Activated CD4-positive, CD25-positive, alpha-beta regulatory T cell treated with anti-CD3 and anti-CD28 coated beads, Interleukin-2, amount 50 U/mL, for 16 hours (primary cell): ENCODE data around the gene CUL2.
"Not testable (repeated sequence)": the region's sequence is repeated elsewhere in the genome, so short reads cannot be mapped to it uniquely, and the experiment has no call there.

Experiments
- DNase-seq: peaks from one replicate; pipeline ENCODE4 v3.0.0-alpha.2; 2020; ENCODE audit warnings: low read depth, low spot score

Gene CUL2

GRCh38 chr10:35079763-35080162, 10.4 kb downstream of the CUL2 start:
- DNase-seq, result no peak

DNA sequence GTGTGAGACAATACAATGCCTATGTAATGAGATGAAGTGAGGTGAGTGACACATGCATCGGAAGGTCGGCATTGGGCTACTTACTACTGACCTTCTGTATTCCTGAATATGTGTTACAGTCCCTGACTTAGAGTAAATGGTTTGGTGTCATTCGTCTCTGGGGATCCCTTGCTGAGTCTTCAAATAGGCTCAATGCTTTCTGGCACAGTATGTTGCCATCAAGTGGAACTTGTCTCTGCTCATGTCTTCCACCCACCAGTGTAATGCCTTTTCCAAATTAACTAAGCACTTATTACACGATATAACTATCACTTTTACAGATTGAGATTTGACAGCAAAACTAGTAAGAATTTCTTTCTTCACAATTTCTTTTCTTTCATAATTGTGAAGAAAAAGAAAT, 10.9 kb downstream of the CUL2 start:
- no peak for DNase-seq

- no peak for DNase-seq
Observed at GRCh38 chr10:35075228-35075627, 14.9 kb downstream of the CUL2 start.

- no peak for DNase-seq
Observed at GRCh38 chr10:35074266-35074665, 15.9 kb downstream of the CUL2 start.

GRCh38 chr10:35070521-35070920, 19.6 kb downstream of the CUL2 start:
- DNase-seq, result no peak

DNA sequence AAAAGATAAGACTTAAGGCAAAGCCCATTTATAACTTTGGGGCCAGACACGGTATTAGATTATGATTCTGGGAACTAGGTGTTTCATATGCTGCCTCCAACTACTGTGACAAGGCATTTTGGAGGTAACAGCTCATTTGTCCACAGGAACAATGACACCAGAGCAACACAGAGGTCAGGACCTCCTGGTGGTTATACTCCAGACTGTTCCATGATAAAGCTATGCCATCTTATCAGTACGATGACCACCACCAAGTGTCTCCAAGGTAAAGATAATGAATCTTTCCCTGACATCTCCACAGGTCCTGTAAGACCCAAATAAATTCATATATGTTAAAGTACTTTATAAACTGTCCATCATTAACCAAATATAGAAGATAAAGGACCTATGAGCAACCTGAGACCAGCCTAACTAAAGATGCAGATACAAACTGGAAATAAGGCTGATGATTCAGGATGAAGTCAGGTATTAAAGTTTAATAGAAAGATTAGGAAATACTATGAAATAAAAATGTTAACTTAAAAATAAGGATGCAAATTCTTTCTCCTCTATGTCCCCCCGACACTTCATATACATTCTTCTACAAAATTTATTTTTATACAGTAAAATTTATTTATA, 26.2 kb downstream of the CUL2 start:
- DNase-seq, result no peak

DNA sequence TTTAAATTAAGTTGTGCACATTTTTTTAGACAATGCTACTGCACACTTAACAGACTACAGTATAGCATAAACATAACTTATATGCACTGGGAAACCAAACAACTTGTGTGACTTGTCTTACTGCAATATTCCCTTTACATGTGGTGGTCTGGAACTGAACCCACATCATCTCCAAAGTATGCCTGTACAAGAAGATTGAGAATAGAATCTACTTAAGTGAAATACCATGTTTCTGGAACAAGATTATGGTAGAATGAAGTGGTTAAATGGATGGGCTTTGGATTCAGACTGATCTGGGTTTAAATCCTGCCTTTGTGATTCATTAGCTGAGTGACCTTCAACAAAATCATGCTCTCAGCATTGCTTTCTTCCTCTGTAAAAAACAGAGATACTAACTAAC, 30.7 kb downstream of the CUL2 start:
- DNase-seq, result no peak

- DNase-seq, result no peak
Observed at GRCh38 chr10:35058686-35059085, 31.5 kb downstream of the CUL2 start.

DNA sequence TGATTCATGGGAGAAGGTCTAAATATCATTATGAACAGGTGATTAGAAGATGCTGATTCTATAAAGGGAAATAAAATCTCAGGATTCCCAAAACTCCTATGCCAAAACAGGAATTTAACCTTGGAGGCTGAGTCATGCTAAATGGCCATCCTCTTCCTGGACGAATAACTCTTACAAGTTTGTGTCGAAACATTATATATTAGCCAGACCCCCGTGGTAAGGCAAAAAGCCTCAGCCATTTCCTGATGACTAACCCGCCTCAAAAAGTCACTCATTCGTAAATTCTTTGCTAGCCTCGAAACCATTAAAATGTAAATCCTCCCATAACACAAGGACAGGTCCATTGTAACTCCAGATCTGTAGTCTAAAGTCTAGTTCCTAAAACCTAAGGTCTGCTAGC, 32.0 kb downstream of the CUL2 start:
- DNase-seq, result no peak

GRCh38 chr10:35056686-35057085, 33.5 kb downstream of the CUL2 start:
- no peak for DNase-seq

DNA sequence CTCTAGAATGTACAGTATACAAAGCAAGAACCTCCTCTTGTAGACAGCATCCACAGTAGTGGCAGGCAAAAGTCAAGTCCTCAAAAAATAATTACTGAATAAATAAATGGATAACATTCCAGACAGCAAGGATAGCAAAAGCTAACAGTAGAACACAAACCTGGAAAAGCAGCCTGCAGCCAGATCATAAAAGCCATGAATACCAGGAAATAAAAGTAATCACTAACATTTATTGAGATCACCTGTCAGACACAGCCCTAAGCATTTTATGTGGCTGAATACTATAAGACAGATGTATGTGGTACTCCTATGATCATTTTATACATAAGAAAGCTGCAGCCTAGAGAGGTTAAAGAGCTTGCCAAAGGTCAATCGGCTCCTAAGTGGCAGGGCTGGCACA, 34.0 kb downstream of the CUL2 start:
- DNase-seq, result no peak

DNA sequence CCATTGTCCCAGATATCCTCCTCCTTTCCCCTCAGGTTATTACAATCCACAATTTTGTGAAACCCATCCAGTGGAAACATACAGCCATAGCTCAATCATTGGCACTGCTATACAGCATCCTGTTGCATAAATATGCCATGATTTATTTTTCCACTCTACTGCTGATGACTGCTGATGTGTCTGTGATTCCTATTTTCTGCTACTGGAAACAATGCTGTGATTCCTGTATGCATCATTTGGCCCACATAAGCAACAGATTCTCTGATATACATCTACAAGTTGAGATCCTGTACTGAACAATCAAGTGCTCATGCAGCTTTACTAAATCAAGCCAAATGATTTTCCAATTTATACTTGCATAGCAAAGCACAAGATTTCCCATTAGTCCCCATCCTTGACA, 39.6 kb downstream of the CUL2 start:
- no peak for DNase-seq

GRCh38 chr10:35046074-35046473, 44.1 kb downstream of the CUL2 start:
- DNase-seq, result no peak

- DNase-seq, result not testable (repeated sequence)
Observed at GRCh38 chr10:35045275-35045674, 44.9 kb downstream of the CUL2 start.

- DNase-seq, result no peak
Observed at GRCh38 chr10:35043796-35044344, 46.3 kb downstream of the CUL2 start.

DNA sequence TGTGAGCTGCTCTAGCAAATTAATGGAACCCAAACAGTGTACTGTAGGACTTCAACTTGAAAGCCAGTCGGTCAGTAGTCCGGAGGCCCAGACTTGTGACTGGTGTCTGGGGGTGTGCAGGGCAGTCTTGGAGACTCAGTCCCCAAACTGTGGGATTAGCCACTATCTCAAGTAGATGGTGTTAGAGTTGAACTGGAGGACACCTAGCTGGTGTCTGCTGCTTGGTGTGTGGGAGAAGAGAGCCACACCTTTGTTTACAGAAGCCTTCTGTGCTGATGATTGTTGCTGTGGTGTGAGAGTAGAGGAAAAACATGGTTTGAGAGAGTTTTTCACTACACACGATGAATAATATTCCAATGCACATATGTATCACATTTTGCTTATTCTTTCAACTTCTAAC, 47.4 kb downstream of the CUL2 start:
- DNase-seq, result no peak

DNA sequence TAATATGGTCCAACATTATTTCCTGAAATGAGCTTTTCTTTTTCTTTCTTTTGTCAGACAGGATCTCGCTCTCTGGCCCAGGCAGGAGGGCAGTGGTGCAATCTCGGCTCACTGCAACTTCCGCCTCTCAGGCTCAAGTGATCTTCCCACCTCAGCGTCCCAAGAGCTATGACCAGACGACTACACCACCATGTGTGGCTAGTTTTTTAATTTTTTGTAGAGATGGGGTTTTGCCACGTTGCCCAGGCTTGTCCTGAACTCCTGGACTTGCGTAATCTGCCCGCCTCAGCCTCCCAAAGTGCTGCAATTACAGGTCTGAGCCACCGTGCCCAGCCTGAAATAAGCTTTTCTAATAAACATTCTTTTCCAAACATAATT, 48.6 kb downstream of the CUL2 start:
- DNase-seq, result no peak

DNA sequence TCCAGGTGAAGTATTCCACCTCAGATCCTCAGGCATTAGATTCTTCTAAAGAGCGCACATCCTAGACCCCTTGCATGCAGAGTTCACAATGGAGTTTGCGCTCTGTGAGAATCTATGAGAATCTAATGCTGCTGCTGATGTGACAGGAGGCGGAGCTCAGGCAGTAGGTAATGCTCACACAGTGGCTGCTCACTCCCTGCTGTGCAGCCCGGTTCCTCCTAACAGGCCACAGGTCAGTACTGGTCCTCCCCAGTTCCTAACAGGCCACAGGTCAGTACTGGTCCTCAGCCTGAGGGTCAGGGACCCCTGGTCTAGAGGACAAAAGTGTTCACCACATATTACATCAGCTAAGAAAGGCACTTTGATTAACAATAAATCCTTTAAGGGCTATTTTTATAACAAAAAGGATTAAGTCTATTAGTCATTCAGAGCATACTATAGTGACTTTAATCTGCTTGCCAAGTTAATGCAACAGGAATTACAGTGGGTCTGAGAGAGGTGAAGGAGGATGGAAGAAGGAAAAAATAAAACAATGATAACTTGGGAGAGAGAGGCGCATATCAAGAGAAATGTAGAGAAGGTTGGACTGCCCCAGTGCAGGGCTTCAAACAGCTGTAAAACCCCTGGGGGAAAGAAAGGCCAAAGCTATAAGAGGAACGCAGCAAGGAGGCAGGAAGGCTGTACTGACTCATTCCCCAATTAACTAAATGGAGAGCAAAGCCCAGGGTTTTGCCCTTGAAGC, 49.2 kb downstream of the CUL2 start:
- no peak for DNase-seq

DNA sequence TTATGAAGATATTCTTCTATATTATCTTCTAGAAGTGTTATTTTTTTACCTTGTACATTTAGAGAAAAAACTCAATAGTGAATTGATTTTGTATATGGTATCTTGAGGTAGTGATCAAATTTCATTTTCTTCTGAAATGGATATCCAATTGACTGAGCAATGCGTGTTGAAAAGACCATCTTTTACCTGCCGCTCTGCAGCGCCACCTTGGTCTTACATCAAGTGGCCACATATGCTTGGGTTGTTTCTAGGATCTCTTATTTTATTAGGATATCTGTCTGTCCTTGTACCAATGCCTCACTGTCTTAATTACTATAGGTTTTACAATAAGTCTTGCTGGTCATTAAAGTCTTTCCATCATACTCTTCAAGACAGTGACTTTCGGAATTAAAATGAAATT, 53.0 kb downstream of the CUL2 start:
- DNase-seq, result no peak

- no peak for DNase-seq
Observed at GRCh38 chr10:35035606-35036005, 54.5 kb downstream of the CUL2 start.

- DNase-seq, result no peak
Observed at GRCh38 chr10:35027567-35027966, 62.6 kb downstream of the CUL2 start.

DNA sequence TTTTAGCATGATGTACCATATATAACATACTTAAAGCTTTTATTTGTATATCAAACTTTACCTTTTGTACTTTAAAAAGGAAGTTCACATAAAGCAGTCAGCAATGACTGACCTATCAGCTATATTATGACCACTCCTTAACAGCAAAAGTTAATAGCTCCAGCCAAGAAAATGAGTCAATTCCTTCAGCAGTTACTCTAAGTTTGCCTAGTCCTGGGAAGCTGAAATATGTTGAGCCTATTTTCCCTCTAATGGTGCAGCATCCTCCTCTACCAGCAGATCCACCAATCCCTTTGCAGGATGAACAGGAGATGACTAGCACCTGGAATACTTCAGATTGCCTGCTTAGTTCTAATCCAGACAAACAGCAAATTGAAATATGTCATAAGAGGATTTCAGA, 64.2 kb downstream of the CUL2 start:
- no peak for DNase-seq

- no peak for DNase-seq
Observed at GRCh38 chr10:35020481-35020880, 69.7 kb downstream of the CUL2 start.
